VCaP (cell line): ENCODE measurements around the gene CCR3.

Experiments used
- H3K27ac ChIP-seq: fragments of 450-650 bp; 2 replicates; pipeline ENCODE4 v1.5.1; 2017
- TF ChIP-seq, protein P1 (sequence below): fragments of 450-650 bp; conservative IDR thresholded peaks from 2 replicates; pipeline ENCODE4 v1.5.1; 2017; ENCODE audit warnings: mild to moderate bottlenecking, moderate library complexity

CCR3 gene

DNA sequence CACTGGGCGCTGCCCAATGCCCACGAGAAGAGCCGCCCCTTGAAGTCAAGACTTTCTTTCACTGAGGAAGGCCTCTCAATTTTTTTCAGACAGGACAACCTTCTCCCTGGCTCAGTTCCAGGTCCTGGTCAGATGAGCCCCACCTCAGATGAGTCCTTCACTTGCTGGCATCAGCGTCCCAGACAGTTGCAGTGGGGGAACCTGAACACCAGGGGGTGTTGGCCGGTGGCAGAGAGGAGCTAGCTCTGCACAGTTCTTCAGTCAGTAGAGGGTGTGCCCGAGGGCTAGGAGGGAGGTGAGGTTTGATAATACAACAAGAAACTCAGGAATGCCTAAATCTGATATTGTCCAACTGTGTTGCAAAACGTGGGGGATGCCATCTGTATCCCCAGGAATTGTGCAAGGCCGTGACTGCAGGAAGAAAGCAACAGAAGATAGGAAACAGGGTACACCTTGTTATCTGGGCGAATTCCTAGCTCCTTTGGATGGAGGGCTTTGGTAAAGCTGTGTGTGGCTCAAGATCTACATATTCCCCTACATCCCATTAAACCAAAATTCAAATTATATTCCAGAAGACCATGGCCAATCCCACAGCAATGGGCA is 34.3 kb downstream of the CCR3 start:
- no peak overlapping the region for H3K27ac ChIP-seq
- TF ChIP-seq, protein P1, sequence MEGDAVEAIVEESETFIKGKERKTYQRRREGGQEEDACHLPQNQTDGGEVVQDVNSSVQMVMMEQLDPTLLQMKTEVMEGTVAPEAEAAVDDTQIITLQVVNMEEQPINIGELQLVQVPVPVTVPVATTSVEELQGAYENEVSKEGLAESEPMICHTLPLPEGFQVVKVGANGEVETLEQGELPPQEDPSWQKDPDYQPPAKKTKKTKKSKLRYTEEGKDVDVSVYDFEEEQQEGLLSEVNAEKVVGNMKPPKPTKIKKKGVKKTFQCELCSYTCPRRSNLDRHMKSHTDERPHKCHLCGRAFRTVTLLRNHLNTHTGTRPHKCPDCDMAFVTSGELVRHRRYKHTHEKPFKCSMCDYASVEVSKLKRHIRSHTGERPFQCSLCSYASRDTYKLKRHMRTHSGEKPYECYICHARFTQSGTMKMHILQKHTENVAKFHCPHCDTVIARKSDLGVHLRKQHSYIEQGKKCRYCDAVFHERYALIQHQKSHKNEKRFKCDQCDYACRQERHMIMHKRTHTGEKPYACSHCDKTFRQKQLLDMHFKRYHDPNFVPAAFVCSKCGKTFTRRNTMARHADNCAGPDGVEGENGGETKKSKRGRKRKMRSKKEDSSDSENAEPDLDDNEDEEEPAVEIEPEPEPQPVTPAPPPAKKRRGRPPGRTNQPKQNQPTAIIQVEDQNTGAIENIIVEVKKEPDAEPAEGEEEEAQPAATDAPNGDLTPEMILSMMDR, result no peak

DNA sequence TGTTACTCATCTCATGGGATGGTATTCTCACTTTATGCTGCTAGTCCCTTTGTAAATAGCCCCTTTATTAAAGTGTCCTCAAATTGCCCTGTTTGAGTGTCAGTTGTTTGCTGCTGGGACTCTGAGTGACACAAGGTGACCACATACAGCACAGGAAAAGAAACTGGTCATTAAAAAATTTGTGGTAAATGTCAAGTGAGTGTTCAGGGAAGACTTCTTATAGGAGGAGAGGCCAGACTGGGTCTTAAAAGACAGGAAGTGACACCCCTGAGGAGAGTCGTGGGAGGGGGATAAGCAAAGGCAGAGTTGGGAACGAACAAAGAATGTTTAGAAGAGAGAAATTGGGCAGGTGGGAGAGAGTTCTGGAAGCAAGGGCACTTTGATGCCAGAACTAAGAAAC is 35.2 kb downstream of the CCR3 start:
- TF ChIP-seq, protein P1, result no peak
- H3K27ac ChIP-seq, result no peak overlapping the region

DNA sequence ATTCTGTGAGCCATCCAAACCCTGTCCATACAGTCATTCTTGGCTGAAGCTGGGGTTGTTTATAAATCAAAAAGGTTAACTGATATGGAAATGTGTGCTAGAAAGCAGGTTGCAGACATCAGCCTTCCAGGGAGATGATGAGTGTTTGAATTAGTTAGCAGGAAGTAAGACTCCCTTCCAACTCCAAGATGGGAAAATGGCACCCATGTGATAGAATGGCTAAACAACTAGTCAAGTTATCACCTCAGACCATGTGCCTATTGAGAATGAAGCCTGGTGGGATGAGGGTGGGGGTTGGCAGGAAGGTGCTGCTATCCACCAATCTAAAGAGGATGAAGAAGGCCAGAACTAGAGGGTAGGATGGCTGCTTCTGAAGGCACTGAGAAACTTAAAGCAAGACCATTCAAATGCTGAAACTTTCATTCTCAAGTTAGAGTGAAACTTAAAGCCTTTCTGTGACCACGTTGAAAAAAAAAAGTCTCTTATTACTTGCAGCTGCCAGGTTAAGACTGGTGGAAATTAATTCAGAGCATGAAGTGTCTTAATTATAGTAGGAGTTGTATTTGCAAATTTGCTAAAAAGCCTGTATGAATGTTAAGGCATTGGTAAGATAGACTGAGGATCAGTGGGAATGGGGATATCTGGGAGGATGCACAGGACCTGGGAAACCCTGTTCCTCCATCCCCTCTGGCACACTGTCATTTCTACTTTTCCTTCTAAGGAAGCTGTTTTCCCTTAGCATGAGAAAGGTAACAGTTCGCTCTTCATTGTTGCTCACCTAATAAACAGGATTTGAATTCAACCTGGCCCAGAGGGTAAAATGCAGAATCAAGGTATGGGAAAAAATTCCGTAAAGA is 36.8 kb downstream of the CCR3 start:
- H3K27ac ChIP-seq, result no peak overlapping the region
- TF ChIP-seq, protein P1, result no peak

DNA sequence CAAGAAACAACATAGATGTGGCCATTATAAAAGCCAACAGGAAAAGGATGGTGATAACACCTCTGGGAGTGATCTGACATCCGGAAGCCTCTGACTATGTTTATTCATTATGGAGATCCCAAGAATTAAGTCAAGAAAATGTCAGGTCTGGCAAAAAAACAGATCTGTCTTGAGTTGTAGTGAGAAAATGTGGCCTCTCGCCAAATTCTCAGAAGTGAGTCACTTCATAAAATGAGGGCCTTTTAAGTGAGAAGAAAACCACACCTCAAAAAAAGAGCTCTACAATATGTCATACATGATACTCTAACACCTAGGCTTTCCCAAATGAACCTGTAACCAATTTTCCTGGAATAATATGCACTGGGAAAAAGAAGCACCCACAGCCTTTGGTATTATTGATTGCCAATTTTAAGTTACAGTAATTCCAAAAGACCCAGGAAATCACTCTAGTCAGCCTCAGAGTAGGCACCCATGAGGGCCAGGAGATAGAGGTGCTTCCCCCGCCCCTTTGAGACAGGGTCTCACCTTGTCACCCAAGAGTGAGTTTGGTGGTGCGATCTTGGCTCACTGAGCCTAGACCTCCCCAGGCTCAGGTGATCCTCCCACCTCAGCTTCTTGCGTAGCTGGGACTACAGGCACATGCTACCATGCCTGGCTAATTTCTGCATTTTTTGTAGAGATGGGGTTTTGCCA is 38.0 kb downstream of the CCR3 start:
- TF ChIP-seq, protein P1, result no peak
- H3K27ac ChIP-seq, result no peak overlapping the region

DNA sequence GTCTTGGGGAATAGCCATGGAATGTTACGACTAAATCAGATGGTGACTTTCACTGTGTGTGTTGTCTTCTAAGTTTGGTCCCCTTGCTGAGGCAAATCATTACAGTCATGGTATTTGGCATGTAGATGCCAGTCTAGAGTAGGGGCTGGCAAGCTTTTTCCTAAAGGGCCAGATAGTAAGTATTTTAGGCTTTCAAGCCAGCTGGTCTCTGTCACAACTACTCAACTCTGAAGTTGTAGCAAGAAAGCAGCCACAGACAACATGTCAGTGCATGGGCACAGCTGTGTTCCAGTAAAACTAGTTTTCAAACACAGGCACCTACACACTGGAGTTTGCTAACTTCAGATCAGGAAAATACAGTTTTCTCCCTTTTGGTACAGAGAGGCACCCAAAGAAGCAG is 39.3 kb downstream of the CCR3 start:
- H3K27ac ChIP-seq, result no peak overlapping the region
- TF ChIP-seq, protein P1, result no peak

DNA sequence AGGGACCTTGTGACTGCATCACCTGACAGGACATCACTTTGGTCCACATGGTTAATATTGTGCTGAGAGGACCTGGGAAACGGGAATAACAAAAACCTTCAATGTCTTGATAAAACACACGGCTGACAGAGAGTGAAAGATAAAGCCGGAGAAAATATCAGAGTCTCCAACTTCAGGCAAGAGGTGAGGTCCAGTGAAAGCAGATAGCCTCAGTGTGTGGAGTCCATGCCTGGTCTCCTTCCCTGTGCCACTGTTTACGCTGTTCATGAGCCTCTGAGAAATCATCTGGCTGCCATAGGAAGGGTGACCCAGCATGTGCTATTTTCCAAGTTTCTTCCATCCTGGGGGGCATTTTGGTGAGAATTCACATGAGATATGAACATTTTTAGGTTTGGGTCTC is 39.8 kb downstream of the CCR3 start:
- TF ChIP-seq, protein P1, result no peak
- H3K27ac ChIP-seq, result no peak overlapping the region

DNA sequence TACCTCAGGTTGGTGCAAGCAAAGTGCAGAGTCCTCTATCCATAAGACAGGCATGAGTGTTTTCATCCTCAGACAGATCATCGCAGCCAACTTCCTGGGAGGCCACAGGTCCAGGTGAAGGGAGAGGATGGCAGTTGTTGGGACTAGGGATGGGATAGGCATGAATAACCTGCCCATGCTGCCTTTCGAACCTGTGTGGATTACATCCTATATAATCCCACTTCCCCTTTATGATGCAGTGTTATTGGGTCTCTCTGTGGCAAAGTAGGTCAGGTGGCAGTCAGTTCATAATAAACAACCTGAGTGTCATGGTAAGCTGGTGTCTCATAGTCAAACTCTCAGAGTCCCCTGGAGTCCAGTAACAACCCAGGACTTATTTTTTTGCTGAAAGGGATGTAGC is 40.4 kb downstream of the CCR3 start:
- H3K27ac ChIP-seq, result no peak overlapping the region

More for the DNA sequence above, 40.4 kb downstream of the CCR3 start:
- TF ChIP-seq, protein P1, result no peak
